ENCODE measurements around the gene PRSS36. TPM values are rescaled to one million over a fixed set of nuclear protein-coding genes. Genes with fewer than 3 reads are reported as not detected.
A peak's percentile ranks its signal among the peaks of the same experiment; 100 is the strongest.

The PRSS36 gene
- total RNA-seq, 1 donor from 2014 or later: 6.6 TPM

GRCh38 chr16:31118223-31119155, 31.4 kb downstream of the PRSS36 start:
- Histone ChIP-seq H3K4me1 (peaks cover 36% of the 10 kb centered on the region), H3K9me3 (no peaks in the 10 kb centered on the region), H3K36me3 (peaks cover 41% of the 10 kb centered on the region), H3K27ac (peak overlapping the region; percentile 96), H3K4me3 (peak overlapping the region; percentile 55), H3K27me3 (ENCODE audit: low read depth) (no peaks in the 10 kb centered on the region)
- DNase-seq (no peak), ATAC-seq (peak; percentile 8 to 25)
- TF ChIP-seq CTCF (IDR thresholded peaks at IDR 0.05): no peak
- intact Hi-C loops (cut with DNase I): no loop called here

GRCh38 chr16:31117384-31118222, 32.3 kb downstream of the PRSS36 start, which contains the start of gene KAT8:
Gene KAT8 (plus strand): TSS chr16:31117664. CDS start chr16:31117682, 18 bp downstream.
- intact Hi-C loops (cut with DNase I): no loop called here
- peak within 1 kb of the TSS; percentile 55 for H3K4me3 ChIP-seq

DNA sequence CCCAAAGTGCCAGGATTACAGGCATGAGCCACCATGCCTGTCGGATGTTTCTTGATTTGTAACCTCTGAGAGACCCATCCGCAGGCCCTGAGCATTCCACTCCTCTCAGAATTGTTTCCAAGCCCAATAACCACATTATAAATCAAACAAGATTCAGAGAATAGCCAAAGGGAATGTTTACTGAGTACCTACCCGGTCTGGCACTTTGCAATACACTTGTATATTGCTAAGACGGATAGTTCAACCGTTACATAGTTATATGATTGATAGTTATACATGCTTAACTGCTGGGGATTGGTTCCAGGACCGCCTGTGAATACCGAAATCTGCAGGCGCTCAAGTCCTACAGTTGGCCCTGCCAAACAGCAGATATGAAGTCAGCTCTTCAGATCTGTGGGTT, 35.4 kb downstream of the PRSS36 start:
- Histone ChIP-seq H3K27me3 (ENCODE audit: low read depth) (no peaks in the 10 kb centered on the region), H3K9me3 (no peaks in the 10 kb centered on the region), H3K27ac (no peak overlapping the region), H3K4me1 (peaks cover 41% of the 10 kb centered on the region), H3K4me3 (no peak overlapping the region), H3K36me3 (peaks cover 38% of the 10 kb centered on the region)
- DNase-seq (no peak), ATAC-seq (no peak)
- no peak for TF ChIP-seq CTCF (IDR thresholded peaks at IDR 0.05)
- intact Hi-C loops (cut with DNase I): no loop called here

More at GRCh38 chr16:31117384-31118222, 32.3 kb downstream of the PRSS36 start, which contains the start of gene KAT8:
- H3K27ac ChIP-seq: peak within 1 kb of the TSS; percentile 96
- H3K36me3 ChIP-seq: peaks cover 36% of the 10 kb centered on the region
- peaks cover 43% of the 10 kb centered on the region for H3K4me1 ChIP-seq
- ATAC-seq (peak; percentile 98), DNase-seq (peak; percentile 99)
- no peaks in the 10 kb centered on the region for H3K9me3 ChIP-seq
- TF ChIP-seq CTCF (IDR thresholded peaks at IDR 0.05): no peak
- no peaks in the 10 kb centered on the region for H3K27me3 ChIP-seq (ENCODE audit: low read depth)

GRCh38 chr16:31113121-31114120, 36.4 kb downstream of the PRSS36 start:
- intact Hi-C loops (cut with DNase I): no loop called here
- peaks cover 38% of the 10 kb centered on the region for H3K36me3 ChIP-seq
- H3K4me1 ChIP-seq: peaks cover 40% of the 10 kb centered on the region
- no peak for TF ChIP-seq CTCF (IDR thresholded peaks at IDR 0.05)
- H3K9me3 ChIP-seq: no peaks in the 10 kb centered on the region
- no peak for DNase-seq
- H3K27ac ChIP-seq: peak overlapping the region; percentile 57
- H3K4me3 ChIP-seq: no peak overlapping the region
- ATAC-seq: no peak
- no peaks in the 10 kb centered on the region for H3K27me3 ChIP-seq (ENCODE audit: low read depth)
